NT2/D1 (cell line): ENCODE results near the gene GABRB3.

Experiments
- SUZ12 ChIP-seq: IDR thresholded peaks from 2 replicates; pipeline ENCODE4 v1.6.1; 2011; ENCODE audit not compliant: insufficient read length, insufficient read depth; ENCODE audit errors: extremely low read depth
- YY1 ChIP-seq: IDR thresholded peaks from 2 replicates; pipeline ENCODE4 v1.6.1; 2011; ENCODE audit not compliant: insufficient read length, insufficient read depth
- ZNF274 ChIP-seq: IDR thresholded peaks from 2 replicates; pipeline ENCODE4 v1.6.1; 2011; ENCODE audit warnings: mild to moderate bottlenecking, low read depth, low read length

DNA sequence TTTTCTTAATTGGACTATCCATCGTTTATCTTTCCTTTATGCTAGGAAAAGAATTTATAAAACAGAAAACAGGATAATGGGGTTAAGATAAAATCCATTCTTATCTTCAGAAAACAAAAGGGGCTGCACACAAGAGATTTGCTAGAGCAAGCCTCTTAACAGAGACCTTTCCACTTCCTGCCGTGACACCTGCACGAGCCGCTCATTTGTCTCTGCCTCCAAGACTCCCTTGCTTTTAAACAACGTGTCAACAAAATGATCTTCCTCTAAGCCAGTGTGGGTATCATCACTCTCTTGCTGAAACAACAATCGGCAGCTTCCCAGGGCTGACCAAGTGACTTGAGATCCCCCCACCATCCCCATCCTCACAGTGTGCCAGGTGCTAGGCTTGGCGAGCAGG is 33.1 kb downstream of the GABRB3 start:
- TF ChIP-seq ZNF274 (no peak), YY1 (no peak), SUZ12 (no peak)
